Prostate gland (tissue), 2 donors: ENCODE results near the gene COL4A2. TPM values are rescaled to one million over a fixed set of nuclear protein-coding genes. Genes with fewer than 3 reads are reported as not detected.
A peak's percentile ranks its signal among the peaks of the same experiment; 100 is the strongest.

Source experiments
- DNase-seq: peaks from one replicate; pipeline ENCODE4 v3.0.0-alpha.2; 2019; ENCODE audit warnings: low spot score
- H3K27ac ChIP-seq, 2 donors: fragments of 200-600 bp; sonication (generic); 2 replicates each; pipeline ENCODE4 v1.5.1; 2017 to 2019
- H3K27me3 ChIP-seq: fragments of 200-600 bp; sonication (generic); replicated peaks from 2 replicates; pipeline ENCODE4 v1.5.1; 2019; ENCODE audit not compliant: insufficient read depth
- H3K36me3 ChIP-seq, 2 donors: fragments of 200-600 bp; sonication (generic); 1 replicate in 1 of 2; 2 replicates in 1 of 2; pipeline versions ENCODE4 v1.5.1 to v1.8.1; 2017 to 2019
- H3K4me1 ChIP-seq: fragments of 200-600 bp; sonication (generic); replicated peaks from 2 replicates; pipeline ENCODE4 v1.5.1; 2019
- H3K4me3 ChIP-seq, 2 donors: fragments of 200-600 bp; sonication (generic); 2 replicates each; pipeline ENCODE4 v1.5.1; 2017 to 2019
- H3K9me3 ChIP-seq: fragments of 200-600 bp; sonication (generic); 2 replicates; pipeline ENCODE4 v1.5.1; 2017
- CTCF ChIP-seq, 4 experiments: fragments of 200-600 bp in 2 of 4; fragments of 450-650 bp in 2 of 4; sonication (generic) in 2 of 4; IDR thresholded peaks; 1 replicate in 3 of 4; 2 replicates in 1 of 4; pipeline ENCODE4 v1.5.1; 2016 to 2019; ENCODE audit warnings: antibody characterized with exemption in 4 of 4, mild to moderate bottlenecking in 2 of 4, moderate library complexity in 2 of 4
- POLR2A ChIP-seq: fragments of 450-650 bp; IDR thresholded peaks from one replicate; pipeline ENCODE4 v1.6.1; 2016; ENCODE audit warnings: antibody characterized with exemption, mild to moderate bottlenecking
- POLR2AphosphoS5 ChIP-seq: sonication (generic); formaldehyde crosslinking; IDR thresholded peaks from one replicate; pipeline ENCODE4 v1.6.1; 2017; ENCODE audit warnings: antibody characterized with exemption
- WGBS: methylation state at CpG from one replicate; pipeline ENCODE4 v1.1.5; 2018; 5-methylcytosine and 5-hydroxymethylcytosine counted together
- intact Hi-C: fragments of 100-400 bp; cut with DNase I; formaldehyde crosslinking; loops from one replicate; pipeline ENCODE4 v1.14.2; 2022
- total RNA-seq, 2 donors: library from RNA; depleted of rRNA; stranded (reverse); fragments of >200 nt; gene quantifications; one replicate each; pipeline ENCODE4 v1.1.0, GENCODE V29; 2016

Gene COL4A2
- total RNA-seq, 2 donors from 2014 or later, result 82.8 to 193 TPM

- Histone ChIP-seq H3K27ac (no peak overlapping the region), H3K9me3 (no peaks in the 10 kb centered on the region), H3K36me3 (no peaks in the 10 kb centered on the region), H3K4me1 (no peaks in the 10 kb centered on the region), H3K4me3 (no peak overlapping the region), H3K27me3 (no peaks in the 10 kb centered on the region)
- intact Hi-C loops, result no loop called here
- WGBS, result 62% methylated on average over 4 of the region's 4 CpGs
- DNase-seq, result no peak
- TF ChIP-seq CTCF (IDR thresholded peaks at IDR 0.05) (no peak), POLR2AphosphoS5 (no peak), POLR2A (no peak)
Observed at GRCh38 chr13:110367620-110368019, 60.5 kb downstream of the COL4A2 start.

- Histone ChIP-seq H3K4me1 (no peaks in the 10 kb centered on the region), H3K27ac (no peak overlapping the region), H3K36me3 (no peaks in the 10 kb centered on the region), H3K27me3 (no peaks in the 10 kb centered on the region), H3K4me3 (no peak overlapping the region), H3K9me3 (no peaks in the 10 kb centered on the region)
- intact Hi-C loops, result no loop called here
- DNase-seq, result no peak
- 90% methylated on average over 2 of the region's 2 CpGs for WGBS
- no peak for TF ChIP-seq CTCF (IDR thresholded peaks at IDR 0.05)
- no peak for TF ChIP-seq POLR2A
- TF ChIP-seq POLR2AphosphoS5, result no peak
Observed at GRCh38 chr13:110368408-110368807, 61.3 kb downstream of the COL4A2 start.

- no peak overlapping the region for H3K27ac ChIP-seq
- 95% methylated on average over 5 of the region's 5 CpGs for WGBS
- no peaks in the 10 kb centered on the region for H3K9me3 ChIP-seq
- H3K27me3 ChIP-seq, result no peaks in the 10 kb centered on the region
- H3K36me3 ChIP-seq, result no peaks in the 10 kb centered on the region
- no peak for DNase-seq
- TF ChIP-seq POLR2AphosphoS5 (no peak), POLR2A (no peak), CTCF (IDR thresholded peaks at IDR 0.05) (no peak)
- H3K4me3 ChIP-seq, result no peak overlapping the region
- intact Hi-C loops, result no loop called here
- H3K4me1 ChIP-seq, result no peaks in the 10 kb centered on the region
Observed at GRCh38 chr13:110369400-110369799, 62.3 kb downstream of the COL4A2 start.

- H3K9me3 ChIP-seq, result no peaks in the 10 kb centered on the region
- H3K4me3 ChIP-seq, result no peak overlapping the region
- H3K36me3 ChIP-seq, result no peaks in the 10 kb centered on the region
- intact Hi-C loops, result loop anchor here (1.0 kb wide), 1 partner anchor 31 kb away; no protein-coding TSS in a partner anchor
- H3K27ac ChIP-seq, result peak overlapping the region; percentile 56 to 69
- 30% methylated on average over 20 of the region's 20 CpGs for WGBS
- no peaks in the 10 kb centered on the region for H3K27me3 ChIP-seq
- no peak for TF ChIP-seq CTCF (IDR thresholded peaks at IDR 0.05)
- peak; percentile 27 for TF ChIP-seq POLR2AphosphoS5
- no peaks in the 10 kb centered on the region for H3K4me1 ChIP-seq
- no peak for DNase-seq
Observed at GRCh38 chr13:110371550-110372465, 64.7 kb downstream of the COL4A2 start.

GRCh38 chr13:110372676-110373075 is 65.6 kb downstream of the COL4A2 start:
- intact Hi-C loops, result no loop called here
- Histone ChIP-seq H3K27ac (peak overlapping the region; percentile 53 to 69), H3K36me3 (no peaks in the 10 kb centered on the region), H3K4me1 (no peaks in the 10 kb centered on the region), H3K9me3 (no peaks in the 10 kb centered on the region), H3K4me3 (no peak overlapping the region), H3K27me3 (no peaks in the 10 kb centered on the region)
- no peak for DNase-seq
- TF ChIP-seq POLR2A (no peak), CTCF (IDR thresholded peaks at IDR 0.05) (no peak), POLR2AphosphoS5 (no peak)
